GM12878 (cell line): ENCODE measurements around the gene FANCC. TPM values are rescaled to one million over a fixed set of nuclear protein-coding genes. Genes with fewer than 3 reads are reported as not detected.

Experiments
- ATAC-seq: fragments of 200-7000 bp; cut with Tn5 transposase; 3 replicates; pipeline ENCODE4 v1.9.1; 2020; ENCODE audit warnings: mild to moderate bottlenecking, moderate library complexity
- BruUV-seq: library from RNA; stranded (reverse); fragments of 400-500 nt; replicated peaks from 2 replicates; lab custom pipeline; 2021; lab: Mats Ljungman, UMichigan
- CTCF ChIA-PET: fragments of 300-600 bp; sonication (Branson Sonifier 250); formaldehyde crosslinking; extraction: SDS; loops from one replicate; lab custom pipeline; 2021; ENCODE audit warnings: inconsistent platforms; lab: Yijun Ruan, JAX
- POLR2A ChIA-PET: fragments of 350-600 bp; formaldehyde crosslinking; extraction: SDS; loops from one replicate; lab custom pipeline; 2021; ENCODE audit warnings: inconsistent platforms; lab: Charles Lee
- RAD21 ChIA-PET: fragments of 300-600 bp; sonication (Branson Sonifier 250); formaldehyde crosslinking; loops from one replicate; lab custom pipeline; 2023; ENCODE audit warnings: antibody characterized with exemption; ENCODE audit not compliant: unreplicated experiment; lab: Charles Lee
- SMC1A ChIA-PET: fragments of 300-600 bp; sonication (Branson Sonifier 250); formaldehyde crosslinking; loops from one replicate; lab custom pipeline; 2023; ENCODE audit not compliant: unreplicated experiment, uncharacterized antibody; lab: Charles Lee
- DNase-seq: peaks from one replicate; pipeline ENCODE4 v3.0.0-alpha.2; 2011; ENCODE audit warnings: low read depth, low spot score
- FAIRE-seq: peaks from 3 replicates; lab custom pipeline; 2011; peaks lifted over from hg19 to GRCh38; lab: Jason Lieb, UNC
- H2AFZ ChIP-seq: 2 replicates; pipeline ENCODE4 v1.6.0; 2011; ENCODE audit warnings: low read depth, low read length, control low read depth; ENCODE audit not compliant: control insufficient read depth
- H3K27ac ChIP-seq: 2 replicates; pipeline ENCODE4 v1.5.1; 2011; ENCODE audit warnings: control low read depth; ENCODE audit not compliant: control insufficient read depth, insufficient read depth
- H3K27me3 ChIP-seq, 2 experiments: replicated peaks in 1 of 2; 2 replicates each; pipeline versions ENCODE4 v1.6.0 to v1.6.1; 2011; ENCODE audit warnings: low read length in 1 of 2; ENCODE audit not compliant: control insufficient read depth in 2 of 2, insufficient read depth in 2 of 2
- H3K36me3 ChIP-seq, 2 experiments: 2 replicates each; pipeline ENCODE4 v1.5.1; 2011; ENCODE audit warnings: low read length in 1 of 2; ENCODE audit not compliant: control insufficient read depth in 2 of 2, insufficient read depth in 2 of 2
- H3K4me1 ChIP-seq: 2 replicates; pipeline ENCODE4 v1.6.1; 2011; ENCODE audit warnings: mild to moderate bottlenecking, low read length, moderate library complexity, mixed read lengths; ENCODE audit not compliant: control insufficient read depth, insufficient read depth
- H3K4me2 ChIP-seq: 2 replicates; pipeline ENCODE4 v1.6.0; 2011; ENCODE audit warnings: control low read depth; ENCODE audit not compliant: control insufficient read depth, insufficient read depth
- H3K4me3 ChIP-seq: fragments of 200-600 bp; sonication (generic); 2 replicates; pipeline ENCODE4 v1.5.1; 2016
- H3K79me2 ChIP-seq: 2 replicates; pipeline ENCODE4 v1.6.0; 2011; ENCODE audit warnings: low read length; ENCODE audit not compliant: control insufficient read depth, insufficient read depth
- H3K9ac ChIP-seq: 2 replicates; pipeline ENCODE4 v1.8.0; 2011; ENCODE audit warnings: low read length, control low read depth, mixed read lengths; ENCODE audit not compliant: control insufficient read depth, insufficient read depth
- H3K9me3 ChIP-seq: replicated peaks from 3 replicates; pipeline ENCODE4 v1.5.1; 2011; ENCODE audit warnings: mild to moderate bottlenecking, low read length; ENCODE audit not compliant: control insufficient read depth, insufficient read depth
- H4K20me1 ChIP-seq: 2 replicates; pipeline ENCODE4 v1.6.0; 2011; ENCODE audit not compliant: control insufficient read depth, insufficient read depth
- CBFB ChIP-seq: IDR thresholded peaks from 2 replicates; pipeline ENCODE4 v1.6.1; 2016; ENCODE audit warnings: antibody characterized with exemption, low read depth
- CUX1 ChIP-seq: IDR thresholded peaks from 2 replicates; pipeline ENCODE4 v1.6.1; 2012; ENCODE audit warnings: improper control_type of control experiment, low read depth, low read length; ENCODE audit not compliant: insufficient replicate concordance
- DPF2 ChIP-seq: fragments of 450-650 bp; IDR thresholded peaks from 2 replicates; pipeline ENCODE4 v1.6.1; 2017; ENCODE audit warnings: mild to moderate bottlenecking
- FOS ChIP-seq: IDR thresholded peaks from 3 replicates; pipeline ENCODE4 v1.6.1; 2011; ENCODE audit warnings: borderline replicate concordance; ENCODE audit not compliant: insufficient read length; ENCODE audit errors: extremely low read depth
- LARP7 ChIP-seq: fragments of 450-650 bp; IDR thresholded peaks from 2 replicates; pipeline ENCODE4 v1.6.1; 2017; ENCODE audit warnings: mild to moderate bottlenecking
- MTA3 ChIP-seq: IDR thresholded peaks from 2 replicates; pipeline ENCODE4 v1.6.1; 2012; ENCODE audit warnings: low read length, inconsistent platforms, borderline replicate concordance
- NR2C1 ChIP-seq: fragments of 450-650 bp; IDR thresholded peaks from 2 replicates; pipeline ENCODE4 v1.6.1; 2017; ENCODE audit warnings: antibody characterized with exemption, mild to moderate bottlenecking, moderate library complexity
- WGBS: methylation state at CpG from one replicate; pipeline ENCODE4 v1.1.6; 2016; ENCODE audit warnings: low lambda C conversion rate; ENCODE audit not compliant: insufficient replicate concordance, insufficient coverage; ENCODE audit errors: missing lambda C conversion rate; 5-methylcytosine and 5-hydroxymethylcytosine counted together
- in situ Hi-C: fragments of 300-500 bp; cut with MboI; formaldehyde crosslinking; loops from 9 replicates; pipeline ENCODE4 v1.14.3; 2018; ENCODE audit warnings: mixed read lengths
- intact Hi-C: fragments of 100-400 bp; cut with micrococcal nuclease; formaldehyde crosslinking; loops from one replicate; pipeline ENCODE4 v1.14.2; 2022; ENCODE audit not compliant: unreplicated experiment
- polyA plus RNA-seq, 11 experiments: library from polyadenylated mRNA; depleted of rRNA in 4 of 11; unstranded in 6 of 11; stranded (reverse) in 5 of 11; fragments of >200 nt; fragmentation: Nextera tagmentation in 4 of 11; fragmentation: Illumina TruSeq in 1 of 11; extraction: Ambion mirVana in 4 of 11; extraction: Trizol in 1 of 11; gene quantifications; 1 replicate in 1 of 11; 2 replicates in 10 of 11; pipeline versions ENCODE4 v1.2.1 to v1.2.3, GENCODE V29; 2011 to 2016; ENCODE audit warnings: inconsistent platforms in 2 of 11, missing spikeins in 2 of 11, low read depth in 1 of 11
- total RNA-seq, 4 experiments: library from RNA; depleted of rRNA in 3 of 4; stranded (reverse); fragments of >200 nt in 3 of 4; fragmentation: Illumina TruSeq in 1 of 4; extraction: Trizol in 1 of 4; gene quantifications; 2 replicates each; pipeline versions ENCODE4 v1.2.1 to v1.2.3, GENCODE V29; 2013 to 2021

The FANCC gene
- total and polyA plus RNA-seq, 10 of the 15 experiments (the other 5 are each of a cell fraction or from before 2014, with no cell fraction given): 1.2 to 16.8 (median 10.5) TPM

GRCh38 chr9:95077766-95078370 lies 239.6 kb downstream of the FANCC start:
- ChIA-PET RAD21 (no interaction called here), SMC1A (no interaction called here), POLR2A (no interaction called here), CTCF (no interaction called here)
- Histone ChIP-seq H3K79me2 (no peaks in the 10 kb centered on the region), H2AFZ (no peak overlapping the region), H3K9me3 (no peaks in the 10 kb centered on the region), H3K27ac (no peak overlapping the region), H4K20me1 (no peaks in the 10 kb centered on the region), H3K9ac (no peak overlapping the region), H3K27me3 (no peaks in the 10 kb centered on the region), H3K4me3 (no peak overlapping the region), H3K36me3 (peaks cover 2 to 8% of the 10 kb centered on the region in 2 experiments; a peak in 3 of 4 replicates), H3K4me1 (no peaks in the 10 kb centered on the region), H3K4me2 (no peak overlapping the region)
- FAIRE-seq (no peak), DNase-seq (no peak), ATAC-seq (no peak)
- WGBS: 91% methylated on average over 17 of the region's 17 CpGs
- in situ Hi-C loops: no loop called here
- BruUV-seq: no TSS peak
- intact Hi-C loops: no loop called here
- TF ChIP-seq FOS (no peak), CUX1 (no peak), CBFB (no peak), NR2C1 (no peak), MTA3 (no peak), LARP7 (no peak), DPF2 (no peak)
